Measurements from ENCODE around the gene HDAC4.

HDAC4 gene

GRCh38 chr2:239252801-239253200 lies 148.0 kb downstream of the HDAC4 start:
- TF ChIP-seq, protein P1, sequence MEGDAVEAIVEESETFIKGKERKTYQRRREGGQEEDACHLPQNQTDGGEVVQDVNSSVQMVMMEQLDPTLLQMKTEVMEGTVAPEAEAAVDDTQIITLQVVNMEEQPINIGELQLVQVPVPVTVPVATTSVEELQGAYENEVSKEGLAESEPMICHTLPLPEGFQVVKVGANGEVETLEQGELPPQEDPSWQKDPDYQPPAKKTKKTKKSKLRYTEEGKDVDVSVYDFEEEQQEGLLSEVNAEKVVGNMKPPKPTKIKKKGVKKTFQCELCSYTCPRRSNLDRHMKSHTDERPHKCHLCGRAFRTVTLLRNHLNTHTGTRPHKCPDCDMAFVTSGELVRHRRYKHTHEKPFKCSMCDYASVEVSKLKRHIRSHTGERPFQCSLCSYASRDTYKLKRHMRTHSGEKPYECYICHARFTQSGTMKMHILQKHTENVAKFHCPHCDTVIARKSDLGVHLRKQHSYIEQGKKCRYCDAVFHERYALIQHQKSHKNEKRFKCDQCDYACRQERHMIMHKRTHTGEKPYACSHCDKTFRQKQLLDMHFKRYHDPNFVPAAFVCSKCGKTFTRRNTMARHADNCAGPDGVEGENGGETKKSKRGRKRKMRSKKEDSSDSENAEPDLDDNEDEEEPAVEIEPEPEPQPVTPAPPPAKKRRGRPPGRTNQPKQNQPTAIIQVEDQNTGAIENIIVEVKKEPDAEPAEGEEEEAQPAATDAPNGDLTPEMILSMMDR (conservative IDR thresholded peaks at IDR 0.05; ENCODE audit: low read depth, low read length), result no peak
- H3K4me3 ChIP-seq (ENCODE audit: low read depth, low read length), result no peak overlapping the region
- DNase-seq (ENCODE audit: low read depth), result no peak

DNA sequence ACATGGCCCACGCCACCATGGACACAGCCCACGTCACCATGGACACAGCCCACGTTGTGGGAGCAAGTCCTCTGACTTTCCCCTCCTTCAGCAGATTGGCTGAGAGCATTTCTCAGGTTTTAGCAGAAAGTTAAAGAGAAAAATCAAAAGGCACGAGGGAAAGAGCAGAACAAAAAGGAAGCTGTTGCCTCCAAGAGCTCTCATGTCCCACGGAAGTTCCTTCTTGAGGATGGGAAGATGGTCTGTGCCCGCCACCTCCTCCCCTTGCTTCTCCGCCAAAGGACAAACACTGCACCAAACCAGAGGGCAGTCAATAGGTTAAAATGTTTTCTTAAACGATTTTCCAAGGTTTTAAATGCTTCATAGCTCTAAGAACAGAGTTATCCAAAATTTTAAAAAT lies 148.4 kb downstream of the HDAC4 start:
- H3K4me3 ChIP-seq (ENCODE audit: low read depth, low read length), result no peak overlapping the region
- DNase-seq (ENCODE audit: low read depth), result no peak
- TF ChIP-seq, protein P1 (conservative IDR thresholded peaks at IDR 0.05; ENCODE audit: low read depth, low read length), result no peak

GRCh38 chr2:239251971-239252370 lies 148.8 kb downstream of the HDAC4 start:
- DNase-seq (ENCODE audit: low read depth), result no peak
- TF ChIP-seq, protein P1 (conservative IDR thresholded peaks at IDR 0.05; ENCODE audit: low read depth, low read length), result no peak
- no peak overlapping the region for H3K4me3 ChIP-seq (ENCODE audit: low read depth, low read length)

DNA sequence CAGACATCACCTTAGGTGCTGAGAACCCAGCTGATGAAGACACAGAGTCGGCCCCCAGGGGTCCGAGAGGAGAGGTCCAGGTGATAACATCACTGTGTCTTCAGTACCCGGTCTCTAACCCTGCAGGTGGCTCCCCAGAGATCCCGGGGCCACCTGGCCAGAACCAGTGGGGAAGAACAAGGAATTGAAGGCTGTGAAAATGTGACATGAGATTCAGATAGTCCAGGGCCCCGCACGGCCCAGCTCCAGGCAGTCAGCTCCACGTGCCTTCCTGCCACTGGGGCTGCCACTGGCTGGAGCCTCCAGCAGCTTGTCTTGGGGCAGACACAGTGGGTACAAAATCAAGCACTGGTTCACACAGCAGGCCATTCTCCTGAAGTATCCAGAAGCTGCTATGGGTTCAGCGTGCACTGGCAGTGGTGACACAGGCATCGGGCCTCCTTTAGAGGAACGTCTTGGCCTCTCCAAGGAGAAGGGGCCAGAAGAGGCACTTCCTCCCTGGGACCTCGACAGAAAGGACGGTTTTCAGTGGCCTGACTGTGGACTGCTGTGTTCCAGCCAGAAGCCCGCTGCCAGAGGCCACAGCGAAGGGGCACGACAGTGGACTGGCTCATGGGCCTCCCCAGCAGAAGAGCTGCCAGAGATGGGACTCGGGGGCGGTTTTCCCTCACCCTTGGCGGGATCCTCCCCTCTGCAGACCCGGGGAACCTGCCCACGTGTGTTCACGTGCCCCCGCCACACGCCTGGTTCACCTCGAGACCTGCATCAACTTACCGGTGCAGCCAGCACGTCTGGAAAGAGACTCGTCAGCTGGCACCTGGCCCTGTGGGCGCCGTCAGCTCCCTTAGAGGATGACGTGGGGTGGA lies 150.4 kb downstream of the HDAC4 start:
- H3K4me3 ChIP-seq (ENCODE audit: low read depth, low read length), result no peak overlapping the region
- TF ChIP-seq, protein P1 (conservative IDR thresholded peaks at IDR 0.05; ENCODE audit: low read depth, low read length), result no peak
- DNase-seq (ENCODE audit: low read depth), result no peak

- peak overlapping the region; percentile 33 for H3K4me3 ChIP-seq (ENCODE audit: low read depth, low read length)
- DNase-seq (ENCODE audit: low read depth), result peak; percentile 63
- TF ChIP-seq, protein P1 (conservative IDR thresholded peaks at IDR 0.05; ENCODE audit: low read depth, low read length), result no peak
These were observed 151.0 kb downstream of the HDAC4 start for GRCh38 chr2:239249776-239250175.

GRCh38 chr2:239249048-239249447 lies 151.8 kb downstream of the HDAC4 start:
- TF ChIP-seq, protein P1 (conservative IDR thresholded peaks at IDR 0.05; ENCODE audit: low read depth, low read length), result no peak
- DNase-seq (ENCODE audit: low read depth), result no peak
- H3K4me3 ChIP-seq (ENCODE audit: low read depth, low read length), result no peak overlapping the region

All from choroid plexus epithelial cell (primary cell).